Heart right ventricle (tissue), 16 donors: Measurements from ENCODE around the gene LPA. TPM values are rescaled to one million over a fixed set of nuclear protein-coding genes. Genes with fewer than 3 reads are reported as not detected.
"Not testable (repeated sequence)": the region's sequence is repeated elsewhere in the genome, so short reads cannot be mapped to it uniquely, and the experiment has no call there.

Source experiments
- ATAC-seq, 8 donors: fragments of 200-7000 bp; cut with Tn5 transposase; one replicate each; pipeline ENCODE4 v1.9.1; 2020; ENCODE audit warnings: mild to moderate bottlenecking in 8 of 8, moderate library complexity in 8 of 8, moderate number of reproducible peaks in 1 of 8
- DNase-seq, 2 donors: peaks; one replicate each; pipeline ENCODE4 v3.0.0-alpha.2; 2020
- H3K27ac ChIP-seq, 10 donors: fragments of 200-600 bp; sonication (generic) in 2 of 10; one replicate each; pipeline versions ENCODE4 v1.5.0 to v1.8.0; 2020 to 2022; ENCODE audit warnings: mild to moderate bottlenecking in 3 of 10
- H3K27me3 ChIP-seq, 7 donors: fragments of 200-600 bp; one replicate each; pipeline ENCODE4 v1.8.0; 2021 to 2022; ENCODE audit warnings: mild to moderate bottlenecking in 2 of 7
- H3K36me3 ChIP-seq, 9 donors: fragments of 200-600 bp; sonication (generic) in 1 of 9; one replicate each; pipeline versions ENCODE4 v1.5.0 to v1.8.0; 2020 to 2022; ENCODE audit warnings: mild to moderate bottlenecking in 2 of 9
- H3K4me1 ChIP-seq, 9 donors: fragments of 200-600 bp; sonication (generic) in 1 of 9; one replicate each; pipeline versions ENCODE4 v1.5.0 to v1.8.0; 2020 to 2022; ENCODE audit warnings: mild to moderate bottlenecking in 4 of 9
- H3K4me3 ChIP-seq, 10 donors: fragments of 200-600 bp; sonication (generic) in 2 of 10; one replicate each; pipeline versions ENCODE4 v1.5.0 to v1.8.0; 2020 to 2022; ENCODE audit warnings: mild to moderate bottlenecking in 7 of 10, moderate library complexity in 2 of 10
- H3K9me3 ChIP-seq, 11 donors: fragments of 200-600 bp in 10 of 11; sonication (generic) in 2 of 11; one replicate each; pipeline versions ENCODE4 v1.5.0 to v1.8.0; 2013 to 2022; ENCODE audit warnings: mild to moderate bottlenecking in 2 of 11, control low read depth in 1 of 11, moderate library complexity in 1 of 11
- CTCF ChIP-seq, 9 donors: fragments of 200-600 bp; sonication (generic) in 2 of 9; IDR thresholded peaks; one replicate each; pipeline versions ENCODE4 v1.5.0 to v1.8.0; 2021 to 2022; ENCODE audit warnings: antibody characterized with exemption in 9 of 9, mild to moderate bottlenecking in 5 of 9, moderate library complexity in 1 of 9
- WGBS, 2 donors: extraction: QIAGEN DNeasy Blood & Tissue Kit; methylation state at CpG; one replicate each; pipeline ENCODE4 v1.1.7; 2013; ENCODE audit warnings: inconsistent platforms in 1 of 2; 5-methylcytosine and 5-hydroxymethylcytosine counted together
- intact Hi-C, 10 donors: fragments of 100-400 bp; cut with DNase I; formaldehyde crosslinking; loops; one replicate each; pipeline versions ENCODE4 v1.11.1 to v1.14.2; 2022
- polyA plus RNA-seq, 2 donors: library from polyadenylated mRNA; stranded (reverse); fragments of 200-250 nt; gene quantifications; one replicate each; pipeline ENCODE4 v1.2.3, GENCODE V29; 2013
- total RNA-seq, 10 donors: library from RNA; stranded (reverse); fragmentation: NEBNext Ultra II Directional in 3 of 10; extraction: Animal tissue kit (Norgen Biotek cat#: 25700) in 3 of 10; gene quantifications; one replicate each; pipeline versions ENCODE4 v1.2.1 to v1.2.4, GENCODE V29; 2021 to 2023
- donor health status: Arrhythmogenic right ventricular cardiomyopathy.
- donor health status: ischemic (EF 13 %, LVEDD 7.1; RV severe dilation, severe dysfunction).
- donor health status: healthy with polysubstance abuse.
- donor health status: DM: no; HTN: yes; CAD: no.
- donor health status: DM: no; HTN: no; CAD: no.
- donor health status: ischemic (EF 25% LVEDD 6.9; RV normal size, moderate dysfunction).
- donor health status: ischemic (EF 25% LVEDD 5.7; RV mildly dilated, moderate dysfunction).
- donor health status: healthy.
- donor health status: DM: yes; HTN: yes; CAD: no.
- donor health status: Ischemic cardiomyopathy.
- donor health status: ischemic (EF 35%, LVEDD 5.7; RV mildly dilated, moderate dysfunction).
- donor health status: nonischemic (EF 11% LVEDD 7.7; RV severe dilation, severe dysfunction).
- donor health status: DM: yes; HTN: yes; CAD: no.
- donor health status: PGD.
- donor health status: ischemic (EF 29% LVEDD 5.4; RV normal size, mild dysfunction).
- donor health status: nonischemic (EF 23%, LVEDD 6.1; RV moderate dilation, normal function).

The LPA gene
- total and polyA plus RNA-seq, 12 donors, result not detected

- intact Hi-C loops, result no loop called here
- Histone ChIP-seq H3K27me3 (peaks cover 0 to 2% (median 0%) of the 10 kb centered on the region in 7 donors), H3K27ac (no peak overlapping the region), H3K4me1 (no peaks in the 10 kb centered on the region), H3K36me3 (no peaks in the 10 kb centered on the region), H3K4me3 (no peak overlapping the region), H3K9me3 (peaks cover 0 to 15% (median 0%) of the 10 kb centered on the region in 11 donors)
- no peak for TF ChIP-seq CTCF (IDR thresholded peaks at IDR 0.05)
- DNase-seq (no peak), ATAC-seq (no peak)
These were observed 80.3 kb downstream of the LPA start for GRCh38 chr6:160583794-160584193.

- Histone ChIP-seq H3K27me3 (no peaks in the 10 kb centered on the region), H3K27ac (no peak overlapping the region), H3K36me3 (no peaks in the 10 kb centered on the region), H3K9me3 (peaks cover 0 to 15% (median 0%) of the 10 kb centered on the region in 11 donors), H3K4me1 (no peaks in the 10 kb centered on the region), H3K4me3 (no peak overlapping the region)
- ATAC-seq (no peak), DNase-seq (no peak)
- WGBS, 2 donors, result 58 to 63% methylated on average over 1 of the region's 1 CpG
- TF ChIP-seq CTCF (IDR thresholded peaks at IDR 0.05), result no peak
- intact Hi-C loops, result no loop called here
These were observed 82.7 kb downstream of the LPA start for GRCh38 chr6:160581406-160581805.

GRCh38 chr6:160578515-160578914, 85.6 kb downstream of the LPA start:
- DNase-seq, intact Hi-C loops, H3K36me3 ChIP-seq, H3K27me3 ChIP-seq, H3K4me1 ChIP-seq, ATAC-seq, H3K4me3 ChIP-seq, H3K27ac ChIP-seq: not testable (repeated sequence)
- WGBS, 2 donors, result 56 to 63% methylated on average over 5 of the region's 5 CpGs
- H3K9me3 ChIP-seq, result peaks cover 0 to 29% (median 0%) of the 10 kb centered on the region in 11 donors

- ATAC-seq (no peak), DNase-seq (no peak)
- no peaks in the 10 kb centered on the region for H3K4me1 ChIP-seq
- no peak for TF ChIP-seq CTCF (IDR thresholded peaks at IDR 0.05)
- WGBS, 2 donors, result 61 to 65% methylated on average over 4 of the region's 4 CpGs
- H3K36me3 ChIP-seq, result no peaks in the 10 kb centered on the region
- intact Hi-C loops, result no loop called here
- H3K27me3 ChIP-seq, result no peaks in the 10 kb centered on the region
- peaks cover 0 to 27% (median 0%) of the 10 kb centered on the region in 11 donors for H3K9me3 ChIP-seq
- H3K4me3 ChIP-seq, result no peak overlapping the region
- H3K27ac ChIP-seq, result no peak overlapping the region
These were observed 90.1 kb downstream of the LPA start for GRCh38 chr6:160573943-160574342.

GRCh38 chr6:160571201-160571600, 92.9 kb downstream of the LPA start:
- intact Hi-C loops, H3K4me3 ChIP-seq, DNase-seq, H3K4me1 ChIP-seq, ATAC-seq, H3K27me3 ChIP-seq, H3K36me3 ChIP-seq, H3K27ac ChIP-seq: not testable (repeated sequence)
- H3K9me3 ChIP-seq, result peaks cover 0 to 30% (median 0%) of the 10 kb centered on the region in 11 donors

- H3K27me3 ChIP-seq, result peaks cover 0 to 15% (median 8%) of the 10 kb centered on the region in 7 donors
- WGBS, 2 donors, result 77 to 82% methylated on average over 6 of the region's 6 CpGs
These were observed 119.3 kb downstream of the LPA start for GRCh38 chr6:160544802-160545201.

More at GRCh38 chr6:160544802-160545201, 119.3 kb downstream of the LPA start:
- Histone ChIP-seq H3K9me3 (no peaks in the 10 kb centered on the region), H3K27ac (no peak overlapping the region), H3K36me3 (no peaks in the 10 kb centered on the region), H3K4me3 (no peak overlapping the region), H3K4me1 (no peaks in the 10 kb centered on the region)
- DNase-seq, result no peak
- intact Hi-C loops, result no loop called here
- no peak for TF ChIP-seq CTCF (IDR thresholded peaks at IDR 0.05)
- no peak for ATAC-seq
